DND-41 (cell line): ENCODE data around the gene DNER.

Experiments used
- ATAC-seq: fragments of 200-7000 bp; cut with Tn5 transposase; 3 replicates; pipeline ENCODE4 v1.9.1; 2021; ENCODE audit warnings: low read depth; ENCODE audit not compliant: insufficient read depth
- DNase-seq: peaks from one replicate; pipeline ENCODE4 v3.0.0-alpha.2; 2020
- H2AFZ ChIP-seq: 2 replicates; pipeline ENCODE4 v1.6.0; 2012; ENCODE audit warnings: low read depth, low read length
- H3K27ac ChIP-seq: 2 replicates; pipeline ENCODE4 v1.5.1; 2012; ENCODE audit warnings: low read length, inconsistent platforms
- H3K27me3 ChIP-seq: fragments of 200-600 bp; sonication (generic); 2 replicates; pipeline ENCODE4 v1.6.0; 2012; ENCODE audit warnings: low read length, mild to moderate bottlenecking, inconsistent platforms; ENCODE audit not compliant: insufficient read depth, poor library complexity
- H3K36me3 ChIP-seq: 2 replicates; pipeline ENCODE4 v1.5.1; 2012; ENCODE audit warnings: low read length, inconsistent platforms; ENCODE audit not compliant: insufficient read depth
- H3K4me1 ChIP-seq: 2 replicates; pipeline ENCODE4 v1.5.1; 2012; ENCODE audit warnings: mild to moderate bottlenecking, low read length; ENCODE audit not compliant: insufficient read depth
- H3K4me2 ChIP-seq: 2 replicates; pipeline ENCODE4 v1.6.0; 2012; ENCODE audit warnings: mild to moderate bottlenecking, moderate library complexity, low read length, inconsistent platforms; ENCODE audit not compliant: insufficient read depth
- H3K4me3 ChIP-seq, 2 experiments: fragments of 200-600 bp in 1 of 2; shearing (Covaris generic) in 1 of 2; 2 replicates each; pipeline ENCODE4 v1.5.1; 2012 to 2016; ENCODE audit warnings: inconsistent platforms in 2 of 2, low read length in 2 of 2, mild to moderate bottlenecking in 2 of 2, low read depth in 1 of 2, moderate library complexity in 1 of 2
- H3K79me2 ChIP-seq: 2 replicates; pipeline ENCODE4 v1.6.0; 2012; ENCODE audit warnings: low read length, inconsistent platforms; ENCODE audit not compliant: insufficient read depth
- H3K9ac ChIP-seq: 2 replicates; pipeline ENCODE4 v1.6.0; 2012; ENCODE audit warnings: low read depth, mild to moderate bottlenecking, inconsistent platforms, low read length, moderate library complexity
- H3K9me3 ChIP-seq: 2 replicates; pipeline ENCODE4 v1.5.1; 2012; ENCODE audit warnings: low read length, moderate library complexity, mild to moderate bottlenecking, inconsistent platforms; ENCODE audit not compliant: insufficient read depth, severe bottlenecking
- H4K20me1 ChIP-seq: 2 replicates; pipeline ENCODE4 v1.6.0; 2012; ENCODE audit warnings: low read length; ENCODE audit not compliant: insufficient read depth
- EZH2 ChIP-seq: IDR thresholded peaks from 3 replicates; pipeline ENCODE4 v1.6.1; 2012; ENCODE audit warnings: borderline replicate concordance, low read depth, mild to moderate bottlenecking, moderate library complexity, low read length, inconsistent platforms; ENCODE audit not compliant: severe bottlenecking
- TF ChIP-seq, protein P1 (sequence below): IDR thresholded peaks from 2 replicates; pipeline ENCODE4 v1.5.1; 2012; ENCODE audit warnings: borderline replicate concordance, low read length, moderate library complexity, mild to moderate bottlenecking; ENCODE audit not compliant: poor library complexity, severe bottlenecking; ENCODE audit errors: extremely low read depth

Gene DNER

GRCh38 chr2:229410946-229411345 lies 303.4 kb downstream of the DNER start:
- no peak overlapping the region for H3K4me2 ChIP-seq
- TF ChIP-seq, protein P1, sequence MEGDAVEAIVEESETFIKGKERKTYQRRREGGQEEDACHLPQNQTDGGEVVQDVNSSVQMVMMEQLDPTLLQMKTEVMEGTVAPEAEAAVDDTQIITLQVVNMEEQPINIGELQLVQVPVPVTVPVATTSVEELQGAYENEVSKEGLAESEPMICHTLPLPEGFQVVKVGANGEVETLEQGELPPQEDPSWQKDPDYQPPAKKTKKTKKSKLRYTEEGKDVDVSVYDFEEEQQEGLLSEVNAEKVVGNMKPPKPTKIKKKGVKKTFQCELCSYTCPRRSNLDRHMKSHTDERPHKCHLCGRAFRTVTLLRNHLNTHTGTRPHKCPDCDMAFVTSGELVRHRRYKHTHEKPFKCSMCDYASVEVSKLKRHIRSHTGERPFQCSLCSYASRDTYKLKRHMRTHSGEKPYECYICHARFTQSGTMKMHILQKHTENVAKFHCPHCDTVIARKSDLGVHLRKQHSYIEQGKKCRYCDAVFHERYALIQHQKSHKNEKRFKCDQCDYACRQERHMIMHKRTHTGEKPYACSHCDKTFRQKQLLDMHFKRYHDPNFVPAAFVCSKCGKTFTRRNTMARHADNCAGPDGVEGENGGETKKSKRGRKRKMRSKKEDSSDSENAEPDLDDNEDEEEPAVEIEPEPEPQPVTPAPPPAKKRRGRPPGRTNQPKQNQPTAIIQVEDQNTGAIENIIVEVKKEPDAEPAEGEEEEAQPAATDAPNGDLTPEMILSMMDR, result no peak
- TF ChIP-seq EZH2, result no peak

GRCh38 chr2:229410264-229410663 lies 304.1 kb downstream of the DNER start:
- H3K36me3 ChIP-seq, result no peaks in the 10 kb centered on the region
- no peak for DNase-seq
- no peak overlapping the region for H3K27ac ChIP-seq
- no peak overlapping the region for H3K9ac ChIP-seq
- H3K4me3 ChIP-seq, result no peak overlapping the region
- H3K27me3 ChIP-seq, result no peaks in the 10 kb centered on the region
- no peak overlapping the region for H3K4me2 ChIP-seq
- H4K20me1 ChIP-seq, result no peaks in the 10 kb centered on the region
- no peak for ATAC-seq
- H2AFZ ChIP-seq, result no peak overlapping the region
- no peaks in the 10 kb centered on the region for H3K4me1 ChIP-seq
- TF ChIP-seq, protein P1, result no peak
- TF ChIP-seq EZH2, result no peak
- no peaks in the 10 kb centered on the region for H3K79me2 ChIP-seq
- peaks cover 2% of the 10 kb centered on the region for H3K9me3 ChIP-seq

More at GRCh38 chr2:229410946-229411345, 303.4 kb downstream of the DNER start:
- no peaks in the 10 kb centered on the region for H3K79me2 ChIP-seq
- no peaks in the 10 kb centered on the region for H3K27me3 ChIP-seq
- no peak overlapping the region for H3K27ac ChIP-seq
- H4K20me1 ChIP-seq, result no peaks in the 10 kb centered on the region
- no peak overlapping the region for H2AFZ ChIP-seq
- no peak overlapping the region for H3K9ac ChIP-seq
- no peak for ATAC-seq
- H3K4me1 ChIP-seq, result no peaks in the 10 kb centered on the region
- no peak for DNase-seq
- H3K4me3 ChIP-seq, result no peak overlapping the region
- H3K9me3 ChIP-seq, result peaks cover 2% of the 10 kb centered on the region
- H3K36me3 ChIP-seq, result no peaks in the 10 kb centered on the region

DNA sequence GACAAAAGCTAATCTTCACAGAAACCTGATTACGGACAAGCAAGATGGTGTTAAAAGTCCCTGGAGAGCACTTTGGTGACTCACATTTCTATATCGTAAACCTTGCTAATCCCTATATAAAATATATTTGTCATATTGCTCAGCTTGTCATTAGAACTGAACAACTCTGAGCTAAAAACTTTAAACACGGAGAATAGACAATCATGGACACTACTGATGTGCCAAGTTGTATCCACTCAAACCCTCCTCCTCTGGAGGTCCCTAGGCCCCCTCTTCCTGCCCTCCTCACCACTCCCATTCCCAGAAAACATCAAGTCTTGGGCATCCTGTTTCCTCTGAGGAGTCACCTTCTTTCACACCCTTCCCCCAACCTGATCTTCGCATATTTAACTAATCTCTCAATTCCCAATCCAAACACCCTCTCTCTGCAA lies 304.6 kb downstream of the DNER start:
- Histone ChIP-seq H3K9ac (no peak overlapping the region), H3K4me1 (no peaks in the 10 kb centered on the region), H3K4me2 (no peak overlapping the region), H3K36me3 (no peaks in the 10 kb centered on the region), H2AFZ (no peak overlapping the region), H3K27ac (no peak overlapping the region), H3K9me3 (peaks cover 2% of the 10 kb centered on the region), H3K79me2 (no peaks in the 10 kb centered on the region), H3K27me3 (no peaks in the 10 kb centered on the region), H3K4me3 (no peak overlapping the region), H4K20me1 (no peaks in the 10 kb centered on the region)
- TF ChIP-seq, protein P1, result no peak
- no peak for TF ChIP-seq EZH2
- DNase-seq (no peak), ATAC-seq (no peak)

DNA sequence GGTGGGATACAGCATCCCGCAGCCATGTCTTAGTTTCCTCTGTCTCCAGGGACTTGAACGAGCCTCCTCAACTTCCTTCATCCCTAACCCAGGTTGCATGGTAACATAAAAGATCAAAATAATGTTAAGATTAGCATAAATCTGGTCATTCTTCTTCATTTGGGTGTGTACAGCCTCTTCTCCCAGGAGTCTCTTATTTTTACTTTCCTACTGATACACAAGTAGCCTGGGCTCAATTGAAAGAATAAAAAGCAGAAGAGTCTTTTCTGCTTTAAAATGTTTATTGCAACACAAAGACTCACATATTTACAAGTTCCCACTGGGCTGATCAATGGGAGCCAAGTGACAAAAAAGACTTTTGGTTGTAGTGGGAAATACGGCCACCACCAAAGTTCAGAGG lies 305.4 kb downstream of the DNER start:
- TF ChIP-seq EZH2, result no peak
- TF ChIP-seq, protein P1, result no peak
- H3K27me3 ChIP-seq, result no peaks in the 10 kb centered on the region
- ATAC-seq, result no peak
- no peak overlapping the region for H3K9ac ChIP-seq
- H3K79me2 ChIP-seq, result no peaks in the 10 kb centered on the region
- H3K4me3 ChIP-seq, result no peak overlapping the region
- H3K9me3 ChIP-seq, result no peaks in the 10 kb centered on the region
- no peak overlapping the region for H3K4me2 ChIP-seq
- DNase-seq, result no peak
- no peaks in the 10 kb centered on the region for H3K4me1 ChIP-seq
- H2AFZ ChIP-seq, result no peak overlapping the region
- H3K36me3 ChIP-seq, result no peaks in the 10 kb centered on the region
- no peaks in the 10 kb centered on the region for H4K20me1 ChIP-seq
- H3K27ac ChIP-seq, result no peak overlapping the region
